ENCODE data around the gene KRTAP10-7. TPM values are rescaled to one million over a fixed set of nuclear protein-coding genes. Genes with fewer than 3 reads are reported as not detected.
"Not testable (repeated sequence)": the region's sequence is repeated elsewhere in the genome, so short reads cannot be mapped to it uniquely, and the experiment has no call there.

KRTAP10-7 gene
- total RNA-seq, 1 donor from 2014 or later, result not detected

DNA sequence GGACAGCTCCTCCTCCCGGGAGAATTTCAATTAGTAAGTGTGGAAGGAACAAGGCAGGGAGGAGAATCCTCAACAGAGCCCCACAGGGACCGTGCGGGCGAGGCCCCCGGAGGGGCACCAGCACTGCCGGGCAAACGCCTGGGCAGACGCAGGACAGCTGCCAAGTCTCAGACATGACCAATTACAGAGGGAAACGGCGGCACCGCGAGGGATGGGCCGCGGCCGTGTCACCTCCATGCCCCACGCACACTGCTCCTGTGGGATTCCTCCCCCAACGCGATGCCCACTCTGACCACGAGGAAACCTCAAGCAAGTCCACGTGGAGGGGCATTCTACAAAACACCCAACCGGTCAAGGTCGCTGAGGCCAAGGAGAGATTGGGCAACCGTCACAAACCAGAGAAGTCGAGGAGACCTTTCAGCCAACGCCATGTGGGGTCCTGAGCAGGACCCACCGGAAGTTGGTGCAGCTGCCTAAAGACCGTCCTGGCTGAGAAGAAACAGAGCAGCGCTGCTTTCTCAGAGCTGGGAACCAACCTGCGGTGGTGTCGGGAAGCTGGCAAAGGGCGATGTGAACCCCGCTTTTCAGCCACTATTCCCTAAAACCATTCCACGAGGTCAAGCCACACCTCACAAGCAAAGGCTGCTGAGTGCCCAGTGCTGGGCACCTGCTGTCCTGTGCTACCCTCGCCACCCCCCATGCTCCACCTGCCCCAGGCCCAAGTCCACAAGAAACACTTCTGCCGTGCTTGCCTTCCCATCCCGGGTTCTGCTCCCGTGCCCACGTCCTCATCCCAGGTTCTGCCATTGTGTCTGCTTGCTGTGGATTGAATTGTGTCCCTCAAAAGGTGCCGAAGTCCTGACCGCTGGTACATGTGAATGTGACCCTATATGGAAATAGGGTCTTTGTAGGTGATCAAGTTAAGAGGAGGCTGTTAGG lies 28.3 kb upstream of the KRTAP10-7 start:
- DNase-seq, result no peak

DNA sequence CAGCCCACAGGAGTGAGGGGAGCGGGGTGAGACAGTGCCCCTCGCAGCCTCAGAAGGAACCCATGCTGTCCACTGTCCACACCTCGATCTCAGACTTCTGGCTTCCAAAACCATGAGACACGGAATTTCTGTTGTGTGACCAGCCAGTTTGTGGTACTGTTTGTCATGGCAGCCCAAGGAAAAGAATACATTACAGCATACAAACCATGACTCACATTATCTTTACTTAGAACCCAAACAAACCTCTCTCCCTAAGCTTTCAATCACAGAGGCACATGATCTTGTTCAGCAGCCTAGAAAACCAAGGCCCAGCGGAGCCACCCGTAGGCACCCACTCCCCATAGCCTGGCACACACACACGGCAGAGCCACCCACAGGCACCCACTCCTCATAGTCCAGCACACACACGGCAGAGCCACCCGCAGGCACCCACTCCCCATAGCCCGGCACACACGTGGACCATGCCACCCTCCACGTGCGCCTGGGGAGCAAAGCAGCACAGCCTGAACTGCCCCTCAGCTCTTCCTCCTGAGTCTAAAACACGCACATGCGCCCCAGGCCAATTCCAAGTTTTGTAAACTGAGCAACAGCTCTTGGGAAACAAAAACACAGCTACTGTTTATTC lies 27.3 kb upstream of the KRTAP10-7 start:
- DNase-seq, result no peak

DNA sequence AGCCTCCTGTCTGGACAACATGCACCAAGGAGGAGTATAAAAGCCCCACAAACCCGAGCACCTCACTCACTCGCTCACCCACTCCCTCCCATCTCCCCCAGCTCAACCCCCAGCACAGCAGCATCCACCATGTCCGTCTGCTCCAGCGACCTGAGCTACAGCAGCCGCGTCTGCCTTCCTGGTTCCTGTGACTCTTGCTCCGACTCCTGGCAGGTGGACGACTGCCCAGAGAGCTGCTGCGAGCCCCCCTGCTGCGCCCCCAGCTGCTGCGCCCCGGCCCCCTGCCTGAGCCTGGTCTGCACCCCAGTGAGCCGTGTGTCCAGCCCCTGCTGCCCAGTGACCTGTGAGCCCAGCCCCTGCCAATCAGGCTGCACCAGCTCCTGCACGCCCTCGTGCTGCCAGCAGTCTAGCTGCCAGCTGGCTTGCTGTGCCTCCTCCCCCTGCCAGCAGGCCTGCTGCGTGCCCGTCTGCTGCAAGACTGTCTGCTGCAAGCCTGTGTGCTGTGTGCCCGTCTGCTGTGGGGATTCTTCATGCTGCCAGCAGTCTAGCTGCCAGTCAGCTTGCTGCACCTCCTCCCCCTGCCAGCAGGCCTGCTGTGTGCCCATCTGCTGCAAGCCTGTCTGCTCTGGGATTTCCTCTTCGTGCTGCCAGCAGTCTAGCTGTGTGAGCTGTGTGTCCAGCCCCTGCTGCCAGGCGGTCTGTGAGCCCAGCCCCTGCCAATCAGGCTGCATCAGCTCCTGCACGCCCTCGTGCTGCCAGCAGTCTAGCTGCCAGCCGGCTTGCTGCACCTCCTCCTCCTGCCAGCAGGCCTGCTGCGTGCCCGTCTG lies 26.6 kb upstream of the KRTAP10-7 start, which contains the start of gene KRTAP10-4:
TSS of gene KRTAP10-4 (plus strand) at position 100 of the 827 bp plus-strand sequence. CDS start at position 130, 30 bp downstream.
- not testable (repeated sequence) for DNase-seq

DNA sequence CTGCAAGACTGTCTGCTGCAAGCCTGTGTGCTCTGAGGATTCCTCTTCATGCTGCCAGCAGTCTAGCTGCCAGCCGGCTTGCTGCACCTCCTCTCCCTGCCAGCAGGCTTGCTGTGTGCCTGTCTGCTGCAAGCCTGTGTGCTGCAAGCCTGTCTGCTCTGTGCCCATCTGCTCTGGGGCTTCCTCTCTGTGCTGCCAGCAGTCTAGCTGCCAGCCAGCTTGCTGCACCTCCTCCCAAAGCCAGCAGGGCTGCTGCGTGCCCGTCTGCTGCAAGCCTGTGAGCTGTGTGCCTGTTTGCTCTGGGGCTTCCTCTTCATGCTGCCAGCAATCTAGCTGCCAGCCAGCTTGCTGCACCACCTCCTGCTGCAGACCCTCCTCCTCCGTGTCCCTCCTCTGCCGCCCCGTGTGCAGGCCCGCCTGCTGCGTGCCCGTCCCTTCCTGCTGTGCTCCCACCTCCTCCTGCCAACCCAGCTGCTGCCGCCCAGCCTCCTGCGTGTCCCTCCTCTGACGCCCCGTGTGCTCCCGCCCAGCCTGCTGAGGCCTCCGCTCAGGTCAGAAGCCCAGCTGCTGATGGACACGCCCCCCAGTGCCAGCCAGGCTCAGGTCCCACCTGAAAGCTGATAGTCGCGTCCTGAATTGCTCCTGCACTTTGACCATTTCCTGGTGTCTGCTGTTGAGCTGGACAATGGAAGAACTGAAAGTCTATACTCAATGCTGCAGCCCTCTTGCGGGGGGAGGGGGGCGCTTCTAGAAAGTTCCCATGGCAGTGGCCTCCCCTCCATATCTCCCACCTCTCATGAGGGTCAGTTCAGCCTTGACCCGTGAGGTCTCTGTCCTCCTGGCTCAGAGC lies 25.7 kb upstream of the KRTAP10-7 start:
- no peak for DNase-seq

DNA sequence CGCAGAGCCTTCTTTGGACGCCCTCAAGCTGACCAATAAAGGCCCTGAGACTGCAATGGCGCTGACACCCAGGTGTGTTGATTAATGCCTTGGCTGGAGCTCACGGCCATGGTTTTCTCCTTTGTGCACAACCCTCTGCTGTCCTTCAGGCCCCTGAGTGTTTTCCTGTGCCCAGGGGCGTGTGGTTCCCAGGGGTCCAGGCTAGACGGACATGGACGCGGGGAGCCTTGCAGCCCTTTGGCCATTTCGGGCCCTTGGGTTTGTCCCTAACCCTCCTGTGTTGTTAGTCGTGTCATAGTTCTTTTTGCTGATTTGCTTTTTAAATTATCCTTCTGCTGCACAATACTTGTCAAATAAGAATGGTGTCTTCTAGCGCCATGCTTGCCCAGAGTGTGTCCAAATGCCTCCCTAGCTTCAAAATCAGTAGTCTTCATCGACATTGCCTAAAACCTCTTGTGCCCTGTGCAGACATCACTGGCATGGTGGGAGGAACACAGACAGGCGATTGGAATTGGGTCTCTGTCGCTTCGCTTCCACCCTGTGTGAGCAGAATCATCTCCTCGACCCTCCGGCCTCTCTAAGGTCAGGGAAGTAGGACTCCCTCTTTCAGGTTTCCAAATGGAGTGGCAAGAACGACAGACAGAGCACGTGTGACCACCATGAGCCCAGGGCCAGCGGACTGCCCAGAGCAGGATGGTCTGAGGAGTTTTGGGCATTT lies 24.9 kb upstream of the KRTAP10-7 start:
- DNase-seq, result no peak

DNA sequence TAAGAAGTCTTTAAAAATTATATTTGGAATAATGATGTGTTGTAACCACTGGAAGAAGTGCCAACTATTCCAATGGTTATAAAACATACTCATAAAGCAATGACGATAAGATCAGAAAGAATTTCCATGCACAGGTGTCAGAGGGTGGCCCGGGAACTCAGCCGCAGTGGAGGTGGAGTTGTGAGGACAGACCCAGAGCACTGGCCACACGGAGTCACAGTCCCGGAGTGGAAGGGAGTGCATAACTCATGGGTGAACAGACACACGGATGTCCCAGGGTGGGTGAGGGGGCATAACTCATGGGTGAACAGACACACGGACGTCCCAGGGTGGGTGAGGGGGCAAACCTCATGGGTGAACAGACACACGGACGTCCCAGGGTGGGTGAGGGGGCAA lies 24.4 kb upstream of the KRTAP10-7 start:
- DNase-seq, result no peak

DNA sequence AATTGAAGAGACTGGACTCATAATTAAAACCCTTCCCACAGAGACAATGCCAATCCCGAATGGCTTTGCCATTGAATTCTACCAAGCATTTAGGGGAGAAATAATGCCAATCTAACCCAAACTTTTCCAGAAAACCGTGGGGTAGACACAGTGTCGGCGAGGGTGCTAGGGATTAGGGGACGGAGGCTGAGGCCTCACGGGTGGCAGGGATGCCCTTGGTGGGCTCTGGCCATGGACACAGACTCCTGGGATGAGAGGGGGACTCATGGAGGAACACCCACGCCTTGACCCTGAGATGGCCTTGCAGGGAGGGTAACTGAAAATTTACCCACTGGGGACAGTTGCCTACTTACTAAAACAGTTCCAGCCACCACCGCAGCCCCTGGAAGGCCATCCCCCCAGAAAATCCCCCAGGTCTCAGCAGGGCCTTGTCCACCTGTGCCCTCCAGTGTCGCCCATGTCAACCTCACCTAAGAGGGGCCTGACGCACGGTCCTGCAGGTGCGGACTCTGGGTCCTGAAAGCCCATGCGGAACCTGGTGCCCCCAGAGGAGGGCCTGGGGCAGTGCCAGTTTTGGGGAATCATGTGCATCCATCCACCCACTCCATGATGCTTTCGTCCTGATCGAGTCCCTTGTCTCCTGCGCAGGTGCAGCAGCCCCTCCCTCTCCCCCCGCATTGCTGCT lies 21.9 kb upstream of the KRTAP10-7 start:
- no peak for DNase-seq

DNA sequence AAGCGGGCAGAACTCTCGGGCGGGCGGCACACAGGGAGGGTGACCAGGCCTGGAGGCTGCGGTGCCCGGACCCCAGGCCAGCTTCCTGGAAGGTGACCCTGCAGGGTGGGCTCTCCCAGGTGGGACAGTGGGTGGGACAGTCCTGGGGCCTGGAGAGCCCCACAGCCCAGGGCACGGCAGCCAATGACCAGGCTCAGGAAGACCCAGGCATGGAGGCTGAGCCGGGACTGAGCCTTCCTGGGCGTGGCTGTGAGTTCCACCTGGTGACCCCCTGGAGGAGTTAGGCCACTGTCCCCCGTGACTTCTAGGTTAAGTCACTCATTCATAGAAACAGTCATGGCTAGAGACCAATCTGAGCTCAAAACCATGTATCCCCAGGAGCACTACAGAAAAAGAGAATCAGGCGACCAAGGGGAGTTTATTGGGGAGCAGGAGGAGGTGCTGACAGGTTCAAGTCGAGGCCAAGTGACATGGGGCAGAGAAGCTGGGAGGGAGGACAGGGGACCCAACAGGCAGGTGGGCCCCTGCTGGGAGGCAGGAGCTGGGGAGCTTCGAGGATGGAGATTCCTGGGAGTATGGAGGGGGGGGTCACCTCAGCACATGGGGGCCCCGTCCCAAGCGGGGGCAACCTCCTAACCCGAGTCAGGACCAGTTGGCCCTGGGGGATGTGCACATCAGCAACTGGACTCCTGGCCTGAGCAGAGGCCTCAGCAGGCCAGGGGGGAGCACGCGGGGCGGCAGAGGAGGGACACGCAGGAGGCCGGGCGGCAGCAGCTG lies 21.2 kb upstream of the KRTAP10-7 start:
- no peak for DNase-seq

DNA sequence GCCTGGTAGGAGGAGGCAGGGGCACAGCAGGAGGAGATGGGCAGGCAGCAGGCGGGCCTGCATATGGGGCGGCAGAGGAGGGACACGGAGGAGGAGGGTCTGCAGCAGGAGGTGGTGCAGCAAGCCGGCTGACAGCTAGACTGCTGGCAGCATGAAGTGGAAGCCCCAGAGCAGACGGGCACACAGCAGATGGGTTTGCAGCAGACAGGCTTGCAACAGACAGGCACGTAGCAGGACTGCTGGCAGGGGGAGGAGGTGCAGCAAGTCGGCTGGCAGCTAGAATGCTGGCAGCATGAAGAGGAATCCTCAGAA lies 20.6 kb upstream of the KRTAP10-7 start:
- no peak for DNase-seq

DNA sequence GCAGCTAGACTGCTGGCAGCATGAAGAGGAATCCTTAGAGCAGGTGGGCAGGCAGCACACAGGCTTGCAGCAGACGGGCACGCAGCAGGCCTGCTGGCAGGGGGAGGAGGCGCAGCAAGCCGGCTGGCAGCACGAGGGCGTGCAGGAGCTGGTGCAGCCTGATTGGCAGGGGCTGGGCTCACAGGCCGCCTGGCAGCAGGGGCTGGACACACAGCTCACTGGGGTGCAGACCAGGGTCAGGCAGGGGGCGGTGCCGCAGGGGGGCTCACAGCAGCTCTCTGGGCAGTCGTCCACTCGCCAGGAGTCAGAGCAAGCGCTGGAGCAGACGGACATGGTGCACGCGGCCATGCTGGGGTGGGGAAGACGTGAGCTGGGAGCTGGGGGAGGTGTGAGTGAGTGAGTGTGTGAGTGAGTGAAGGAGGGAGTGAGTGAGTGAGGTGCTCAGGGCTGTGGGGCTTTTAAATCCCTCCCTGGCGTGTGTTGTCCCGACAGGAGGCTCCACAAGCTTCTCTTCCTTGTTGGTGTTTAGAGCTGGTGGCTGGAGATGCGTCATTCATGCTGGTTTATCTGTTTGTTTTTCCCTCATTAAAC lies 20.1 kb upstream of the KRTAP10-7 start, which contains the start of gene KRTAP10-5:
TSS of gene KRTAP10-5 (minus strand) at position 374 of the 591 bp plus-strand sequence. CDS start at position 348, 26 bp downstream.
- DNase-seq, result not testable (repeated sequence)

DNA sequence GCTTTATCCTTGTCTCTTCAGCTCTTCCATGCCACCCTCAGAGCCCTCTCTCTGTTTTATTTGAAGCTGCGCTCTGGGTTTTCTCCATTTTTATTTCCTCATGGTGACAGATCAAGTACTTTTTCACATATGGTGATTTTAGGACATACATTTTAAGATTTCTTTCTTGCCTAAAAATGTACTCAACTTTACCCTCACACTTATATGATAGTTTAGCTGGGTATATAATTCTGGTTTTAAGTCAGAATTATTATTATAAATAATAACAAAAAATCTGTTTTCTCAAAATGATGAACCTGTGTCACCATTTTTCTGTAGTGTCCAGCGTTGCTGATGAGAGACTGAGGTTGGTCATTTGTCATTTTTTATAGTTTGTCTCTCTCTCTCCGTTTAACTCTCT lies 19.2 kb upstream of the KRTAP10-7 start:
- no peak for DNase-seq

DNA sequence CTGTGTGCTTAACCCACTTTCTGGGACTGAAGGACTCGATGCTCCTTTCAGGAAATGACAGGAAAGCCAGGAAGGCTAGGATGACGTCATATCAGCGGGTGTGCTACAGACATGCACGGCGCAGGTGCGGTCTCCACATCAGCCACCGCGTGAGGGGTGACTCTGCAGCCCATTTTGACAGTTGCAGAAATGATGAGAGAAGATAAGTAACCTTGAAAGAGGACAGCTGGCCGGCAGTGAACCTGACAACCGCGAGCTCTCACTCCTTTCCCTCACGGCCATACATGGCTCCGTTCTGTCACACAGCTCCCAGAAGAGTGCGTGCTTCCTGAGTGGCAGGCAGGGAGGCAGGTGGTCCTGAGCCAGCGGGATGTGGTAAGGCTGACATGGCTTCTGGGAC lies 18.3 kb upstream of the KRTAP10-7 start:
- no peak for DNase-seq

DNA sequence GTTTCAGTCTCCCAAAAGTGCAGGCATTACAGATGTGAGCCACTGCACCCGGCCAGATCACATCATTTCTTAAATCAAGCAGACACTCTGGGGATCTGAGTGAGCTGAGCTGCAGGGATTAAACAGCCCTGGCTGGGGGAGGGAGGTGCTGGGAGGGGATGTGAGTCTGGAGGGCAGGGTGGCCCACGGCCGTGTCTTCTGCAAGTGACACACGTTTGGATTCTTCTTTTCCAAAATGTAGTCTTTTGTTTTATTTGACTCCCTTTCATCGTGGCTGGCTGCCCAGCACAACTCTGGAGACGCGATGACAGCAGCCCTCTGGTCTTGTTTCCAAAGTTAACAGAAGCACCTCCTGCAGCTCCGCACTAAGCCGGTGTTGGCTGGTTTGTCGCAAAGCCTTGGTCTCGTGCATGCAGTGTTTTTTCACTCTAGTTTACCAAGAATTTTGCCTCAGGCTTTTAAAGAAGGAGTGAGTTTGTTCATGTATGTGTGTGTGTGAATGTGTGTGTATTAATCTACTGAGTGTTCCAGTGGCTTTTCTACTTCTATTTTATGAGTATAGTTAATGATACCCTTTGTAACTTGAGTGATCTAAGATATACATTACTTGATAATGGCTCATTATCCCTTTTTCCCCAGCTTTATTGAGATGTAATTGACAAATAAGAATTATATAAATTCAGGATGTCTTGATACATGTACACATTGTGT lies 17.2 kb upstream of the KRTAP10-7 start:
- DNase-seq, result no peak

DNA sequence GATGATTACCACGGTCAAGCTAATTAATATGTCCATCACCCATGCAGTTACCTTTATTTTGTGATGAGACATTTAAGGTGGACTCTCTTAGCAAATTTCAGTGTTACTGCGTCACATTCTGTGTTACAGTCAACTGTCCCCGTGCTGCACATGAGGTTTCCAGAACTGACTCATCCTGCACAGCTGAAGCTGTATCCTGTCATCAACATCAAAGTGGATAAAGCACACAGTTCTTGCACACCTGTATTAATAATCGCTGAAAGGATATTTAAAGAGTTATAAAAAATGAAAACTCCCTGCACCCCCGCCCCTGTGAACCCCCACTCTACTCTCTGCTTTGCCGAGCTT lies 16.6 kb upstream of the KRTAP10-7 start:
- no peak for DNase-seq

DNA sequence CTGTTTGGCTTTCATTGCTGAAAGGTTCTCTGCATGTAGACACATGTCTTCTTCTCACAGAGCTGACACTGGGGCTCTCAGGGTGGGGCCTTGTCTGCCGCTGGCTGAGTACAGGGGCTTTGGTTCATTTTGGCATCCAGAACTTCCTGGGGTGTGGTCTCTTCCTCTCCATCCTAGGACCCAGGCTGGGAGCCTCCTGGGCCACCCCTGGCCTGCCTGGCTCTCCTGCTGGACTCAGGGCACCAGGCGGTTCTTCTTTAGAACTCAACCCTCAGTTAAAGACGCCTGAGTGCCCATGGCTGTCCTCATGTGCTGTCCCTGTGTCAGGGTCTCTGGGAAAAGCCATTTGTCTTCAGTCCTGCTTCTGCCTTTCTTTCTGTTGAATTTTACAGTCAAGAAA lies 14.5 kb upstream of the KRTAP10-7 start:
- no peak for DNase-seq

DNA sequence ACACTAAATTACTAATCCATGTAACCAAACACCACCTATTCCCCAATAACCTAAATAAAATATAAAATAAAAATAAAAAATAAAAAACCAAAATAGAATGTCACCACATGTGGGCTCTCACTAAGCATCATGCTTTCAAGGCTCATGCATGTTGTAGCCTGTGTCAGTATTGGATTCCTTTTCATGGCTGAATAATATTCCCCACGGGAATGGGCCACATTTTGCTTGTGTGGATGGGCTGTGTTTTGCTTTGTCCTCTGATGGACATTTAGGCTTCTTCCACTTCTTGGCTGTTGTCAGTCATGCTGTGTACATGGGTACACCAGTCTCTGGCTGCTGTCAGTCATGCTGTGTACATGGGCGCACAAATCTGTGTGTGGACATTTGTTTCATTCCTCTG lies 11.3 kb upstream of the KRTAP10-7 start:
- DNase-seq, result no peak

DNA sequence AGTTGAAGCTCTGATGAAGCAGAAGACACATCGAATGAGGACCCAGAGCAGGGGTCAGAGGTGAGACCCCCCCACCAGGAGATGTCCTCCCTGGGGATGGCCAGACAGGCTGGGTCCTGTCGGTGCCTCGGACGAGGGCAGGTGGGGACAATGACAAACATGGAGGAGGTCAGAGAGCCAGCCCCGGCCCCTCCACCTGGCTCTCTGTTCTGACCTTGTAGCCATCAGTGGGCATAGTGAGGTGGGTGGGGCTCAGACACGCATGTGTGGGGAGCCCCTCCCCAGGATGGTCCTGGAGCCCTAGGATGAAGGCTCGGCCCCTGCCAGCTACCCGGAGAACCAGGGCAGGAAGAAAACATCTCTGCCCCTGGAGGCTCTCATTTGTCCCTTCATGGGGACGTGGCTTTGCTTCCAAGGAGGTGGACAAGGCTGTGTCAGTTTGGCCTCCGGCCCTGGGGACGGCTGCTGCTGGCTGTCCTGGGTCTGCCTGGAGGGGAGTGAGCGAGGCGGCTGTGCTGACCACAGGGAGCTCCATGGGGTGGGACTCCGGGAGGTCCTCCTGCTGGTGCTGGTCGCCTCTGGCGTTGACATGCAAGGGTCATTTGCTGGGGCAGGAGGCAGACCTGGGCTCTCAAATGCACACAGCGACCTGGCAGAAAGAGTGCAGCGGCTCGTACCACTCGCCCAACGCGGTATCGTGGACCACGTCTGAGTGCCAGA lies 10.7 kb upstream of the KRTAP10-7 start:
- no peak for DNase-seq

DNA sequence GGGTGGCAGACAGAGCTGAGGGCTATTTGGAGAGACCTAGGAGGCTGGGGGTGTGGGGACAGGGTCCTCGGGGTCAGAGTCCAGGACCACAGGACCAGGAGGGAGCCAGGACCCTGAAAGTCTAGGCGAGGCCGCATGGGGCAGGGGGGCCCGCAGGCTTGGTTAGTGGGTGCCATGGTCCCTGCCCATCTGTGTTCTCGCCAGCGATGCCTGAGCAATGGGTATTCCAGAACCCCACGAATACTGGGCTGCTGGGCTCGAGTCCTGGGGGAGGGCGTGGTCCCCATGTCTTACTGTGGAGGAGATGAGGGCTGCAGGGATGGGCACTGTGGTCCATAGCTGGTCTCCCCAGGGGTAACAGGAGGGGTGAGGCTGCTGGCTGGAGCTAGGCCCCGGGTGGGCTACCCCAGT lies 10.1 kb upstream of the KRTAP10-7 start:
- DNase-seq, result no peak
